Stimulated activated CD4-positive, alpha-beta T cell treated with anti-CD3 and anti-CD28 coated beads, Interleukin-2, amount 100 ng/mL, for 24 hours (primary cell): ENCODE measurements around the gene GRK4.
"Not testable (repeated sequence)": the region's sequence is repeated elsewhere in the genome, so short reads cannot be mapped to it uniquely, and the experiment has no call there.

Source experiments
- DNase-seq, 2 donors: peaks; one replicate each; pipeline ENCODE4 v3.0.0-alpha.2; 2020

The GRK4 gene

GRCh38 chr4:3043282-3044020 is 80.1 kb downstream of the GRK4 start:
- DNase-seq, result no peak

- peak; percentile 55 to 58 for DNase-seq
Measured at GRCh38 chr4:3044870-3045819, 81.8 kb downstream of the GRK4 start.

- no peak for DNase-seq
Measured at GRCh38 chr4:3046162-3046561, 82.8 kb downstream of the GRK4 start.

GRCh38 chr4:3046623-3047022 is 83.3 kb downstream of the GRK4 start:
- DNase-seq, result no peak

- DNase-seq, result peak; percentile 71 to 79
Measured at GRCh38 chr4:3047464-3048286, 84.3 kb downstream of the GRK4 start.

- not testable (repeated sequence) for DNase-seq
Measured at GRCh38 chr4:3051141-3051897, 87.9 kb downstream of the GRK4 start.

GRCh38 chr4:3054169-3054759 is 90.9 kb downstream of the GRK4 start:
- no peak for DNase-seq

- DNase-seq, result no peak
Measured at GRCh38 chr4:3059943-3060342, 96.6 kb downstream of the GRK4 start.

GRCh38 chr4:3060946-3061345 is 97.6 kb downstream of the GRK4 start:
- no peak for DNase-seq

GRCh38 chr4:3062471-3062870 is 99.1 kb downstream of the GRK4 start:
- DNase-seq, result no peak

- DNase-seq, result no peak
Measured at GRCh38 chr4:3065551-3065950, 102.2 kb downstream of the GRK4 start.

GRCh38 chr4:3066836-3067400 is 103.5 kb downstream of the GRK4 start:
- DNase-seq, result no peak

- DNase-seq, result no peak
Measured at GRCh38 chr4:3067473-3068001, 104.2 kb downstream of the GRK4 start.

- DNase-seq, result no peak
Measured at GRCh38 chr4:3069661-3070199, 106.4 kb downstream of the GRK4 start.

GRCh38 chr4:3070709-3071500 is 107.5 kb downstream of the GRK4 start:
- DNase-seq, result no peak

GRCh38 chr4:3071811-3072210 is 108.4 kb downstream of the GRK4 start:
- DNase-seq, result no peak

GRCh38 chr4:3073158-3074077 is 110.0 kb downstream of the GRK4 start:
- no peak for DNase-seq

GRCh38 chr4:3074078-3074845 is 110.9 kb downstream of the GRK4 start, which contains the start of the genes HTT and HTT-AS:
HTT (plus strand) TSS chr4:3074681; CDS start chr4:3074826, 145 bp downstream.
HTT-AS (minus strand) TSS chr4:3074538.
- DNase-seq, result peak; percentile 97 to 99
